H9 (cell line): ENCODE results near the gene FGF9. TPM values are rescaled to one million over a fixed set of nuclear protein-coding genes. Genes with fewer than 3 reads are reported as not detected.

Experiments used
- DNase-seq: peaks from one replicate; pipeline ENCODE4 v3.0.0-alpha.2; 2017
- H2AFZ ChIP-seq: one replicate; pipeline ENCODE4 v1.6.1; 2013; ENCODE audit warnings: mild to moderate bottlenecking, low read length, control low read depth, moderate library complexity
- H2AK5ac ChIP-seq: 2 replicates; pipeline ENCODE4 v1.6.1; 2013; ENCODE audit warnings: low read length, control low read depth, mixed read lengths; ENCODE audit not compliant: insufficient read length
- H2BK120ac ChIP-seq: one replicate; pipeline ENCODE4 v1.6.1; 2013; ENCODE audit warnings: low read depth, mild to moderate bottlenecking, low read length, control low read depth, inconsistent platforms; ENCODE audit not compliant: poor library complexity, severe bottlenecking
- H2BK12ac ChIP-seq: 2 replicates; pipeline ENCODE4 v1.6.1; 2013; ENCODE audit warnings: low read length, control low read depth, mixed read lengths, low read depth; ENCODE audit not compliant: insufficient read length
- H2BK15ac ChIP-seq: 2 replicates; pipeline ENCODE4 v1.6.1; 2013; ENCODE audit warnings: low read depth, low read length, control low read depth
- H2BK20ac ChIP-seq: one replicate; pipeline ENCODE4 v1.6.1; 2013; ENCODE audit warnings: low read depth, mild to moderate bottlenecking, low read length, control low read depth, inconsistent platforms; ENCODE audit not compliant: poor library complexity, severe bottlenecking
- H2BK5ac ChIP-seq: 2 replicates; pipeline ENCODE4 v1.6.1; 2013; ENCODE audit warnings: low read length, control low read depth, mixed read lengths; ENCODE audit not compliant: insufficient read length
- H3K14ac ChIP-seq: 2 replicates; pipeline ENCODE4 v1.6.1; 2013; ENCODE audit warnings: low read length, control low read depth; ENCODE audit not compliant: insufficient read depth
- H3K18ac ChIP-seq: 2 replicates; pipeline ENCODE4 v1.6.1; 2013; ENCODE audit warnings: low read depth, mild to moderate bottlenecking, mixed read lengths, low read length, control low read depth; ENCODE audit not compliant: insufficient read length
- H3K23ac ChIP-seq: 2 replicates; pipeline ENCODE4 v1.6.1; 2013; ENCODE audit warnings: low read length, control low read depth, mixed read lengths, low read depth; ENCODE audit not compliant: insufficient read length
- H3K23me2 ChIP-seq: 2 replicates; pipeline ENCODE4 v1.6.1; 2013; ENCODE audit warnings: low read depth, mild to moderate bottlenecking, mixed read lengths, low read length, control low read depth; ENCODE audit not compliant: insufficient read length, poor library complexity, severe bottlenecking
- H3K27ac ChIP-seq: 2 replicates; pipeline ENCODE4 v1.5.1; 2013; ENCODE audit warnings: low read length, control low read depth, mixed read lengths, low read depth; ENCODE audit not compliant: insufficient read length
- H3K27me3 ChIP-seq: 2 replicates; pipeline ENCODE4 v1.6.1; 2013; ENCODE audit warnings: low read length, control low read depth, inconsistent platforms; ENCODE audit not compliant: insufficient read depth
- H3K4ac ChIP-seq: 2 replicates; pipeline ENCODE4 v1.6.1; 2013; ENCODE audit warnings: low read depth, mild to moderate bottlenecking, control low read depth, inconsistent platforms, low read length, moderate library complexity
- H3K4me1 ChIP-seq: 2 replicates; pipeline ENCODE4 v1.6.1; 2013; ENCODE audit warnings: low read length, control low read depth, inconsistent platforms; ENCODE audit not compliant: insufficient read depth
- H3K4me2 ChIP-seq: 2 replicates; pipeline ENCODE4 v1.6.1; 2013; ENCODE audit warnings: low read length, control low read depth, mixed read lengths; ENCODE audit not compliant: insufficient read length, insufficient read depth
- H3K56ac ChIP-seq: 2 replicates; pipeline ENCODE4 v1.6.1; 2013; ENCODE audit warnings: low read depth, mild to moderate bottlenecking, mixed read lengths, low read length, control low read depth; ENCODE audit not compliant: insufficient read length
- H3K79me1 ChIP-seq: 2 replicates; pipeline ENCODE4 v1.6.1; 2013; ENCODE audit warnings: low read depth, mild to moderate bottlenecking, moderate library complexity, low read length, control low read depth, inconsistent platforms; ENCODE audit not compliant: insufficient read depth, poor library complexity, severe bottlenecking
- H3K79me2 ChIP-seq: 2 replicates; pipeline ENCODE4 v1.6.1; 2013; ENCODE audit warnings: low read length, control low read depth, inconsistent platforms; ENCODE audit not compliant: insufficient read depth
- H3K9ac ChIP-seq: 2 replicates; pipeline ENCODE4 v1.6.1; 2013; ENCODE audit warnings: low read length, control low read depth, mixed read lengths; ENCODE audit not compliant: insufficient read length; ENCODE audit errors: extremely low read depth
- H3K9me3 ChIP-seq: one replicate; pipeline ENCODE4 v1.6.1; 2013; ENCODE audit warnings: low read depth, low read length, inconsistent platforms; ENCODE audit not compliant: control insufficient read depth
- H3T11ph ChIP-seq: one replicate; pipeline ENCODE4 v1.6.1; 2013; ENCODE audit warnings: mild to moderate bottlenecking, low read length, control low read depth, inconsistent platforms
- H4K20me1 ChIP-seq: one replicate; pipeline ENCODE4 v1.6.1; 2013; ENCODE audit not compliant: control insufficient read depth, insufficient read length, insufficient read depth
- H4K5ac ChIP-seq: 2 replicates; pipeline ENCODE4 v1.6.1; 2013; ENCODE audit warnings: low read depth, mild to moderate bottlenecking, mixed read lengths, low read length, control low read depth; ENCODE audit not compliant: insufficient read length
- H4K8ac ChIP-seq: replicated peaks from 2 replicates; pipeline ENCODE4 v1.6.1; 2013; ENCODE audit warnings: low read length, control low read depth, mixed read lengths, low read depth; ENCODE audit not compliant: insufficient read length
- H4K91ac ChIP-seq: 2 replicates; pipeline ENCODE4 v1.6.1; 2013; ENCODE audit warnings: low read depth, mild to moderate bottlenecking, moderate library complexity, mixed read lengths, low read length, control low read depth; ENCODE audit not compliant: insufficient read length
- H3K27ac Mint-ChIP-seq, 3 experiments: 2 replicates in 2 of 3; 3 replicates in 1 of 3; pipeline ENCODE4 v1.8.0; 2020 to 2021; ENCODE audit warnings: mixed read lengths in 3 of 3, mild to moderate bottlenecking in 1 of 3, moderate library complexity in 1 of 3
- H3K27me3 Mint-ChIP-seq: 2 replicates; pipeline ENCODE4 v1.8.0; 2021; ENCODE audit warnings: low read depth, mild to moderate bottlenecking, moderate library complexity, mixed read lengths
- H3K36me3 Mint-ChIP-seq, 3 experiments: 2 replicates in 2 of 3; 3 replicates in 1 of 3; pipeline ENCODE4 v1.8.0; 2020 to 2021; ENCODE audit warnings: low read depth in 3 of 3, mixed read lengths in 3 of 3; ENCODE audit not compliant: insufficient read depth in 1 of 3
- H3K4me1 Mint-ChIP-seq, 2 experiments: 2 replicates each; pipeline ENCODE4 v1.8.0; 2020; ENCODE audit warnings: mixed read lengths in 2 of 2
- H3K4me3 Mint-ChIP-seq, 2 experiments: 2 replicates in 1 of 2; 3 replicates in 1 of 2; pipeline ENCODE4 v1.8.0; 2020 to 2021; ENCODE audit warnings: mild to moderate bottlenecking in 2 of 2, mixed read lengths in 2 of 2, moderate library complexity in 1 of 2
- H3K9me3 Mint-ChIP-seq, 2 experiments: 2 replicates in 1 of 2; 3 replicates in 1 of 2; pipeline ENCODE4 v1.8.0; 2020; ENCODE audit warnings: mild to moderate bottlenecking in 2 of 2, mixed read lengths in 2 of 2, moderate library complexity in 1 of 2
- CTCF ChIP-seq: fragments of 200-600 bp; sonication (generic); conservative IDR thresholded peaks from 3 replicates; pipeline ENCODE4 v1.8.0; 2021; ENCODE audit warnings: antibody characterized with exemption, mild to moderate bottlenecking
- WGBS: extraction: QIAGEN DNeasy Blood & Tissue Kit; methylation state at CpG from one replicate; pipeline ENCODE4 v1.1.7; 2013; ENCODE audit warnings: missing lambda C conversion rate, low lambda C conversion rate, mixed read lengths; ENCODE audit not compliant: insufficient read length; ENCODE audit errors: extremely low coverage; 5-methylcytosine and 5-hydroxymethylcytosine counted together
- total RNA-seq: library from RNA; stranded (reverse); gene quantifications from 2 replicates; pipeline ENCODE4 v1.2.1, GENCODE V29; 2021

The FGF9 gene
- total RNA-seq, 1 experiment from 2014 or later, result 0.22 TPM

DNA sequence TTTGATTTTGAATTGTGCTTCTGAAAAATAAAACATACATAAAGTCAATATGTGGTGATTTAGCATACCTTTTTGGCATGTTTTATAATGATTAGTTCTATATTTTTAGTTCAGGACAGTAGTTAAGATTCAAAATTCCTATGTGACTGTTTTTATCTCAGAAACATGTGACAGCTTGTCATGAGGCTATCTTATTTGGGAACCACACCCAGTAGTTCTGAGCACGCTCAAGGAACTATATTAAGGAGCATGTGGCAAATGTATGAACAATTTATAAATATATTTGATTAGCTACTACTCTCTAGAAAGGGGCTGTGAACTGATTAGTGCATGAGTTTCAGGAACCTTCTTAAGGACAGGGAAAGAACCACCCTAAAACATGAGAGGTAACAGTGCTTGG is 38.8 kb downstream of the FGF9 start:
- Histone ChIP-seq H3K4me1 (no peaks in the 10 kb centered on the region), H3T11ph (no peak overlapping the region), H4K8ac (no peak overlapping the region), H3K23me2 (no peaks in the 10 kb centered on the region), H2BK15ac (no peak overlapping the region; the same call in 1 of the 2 replicates), H4K91ac (no peak overlapping the region), H4K20me1 (no peaks in the 10 kb centered on the region), H3K9me3 (no peaks in the 10 kb centered on the region), H3K23ac (no peak overlapping the region), H2BK12ac (no peak overlapping the region), H3K27ac (no peak overlapping the region), H3K56ac (no peak overlapping the region), H3K4ac (no peak overlapping the region), H3K18ac (no peak overlapping the region), H3K4me2 (no peak overlapping the region), H2AFZ (no peak overlapping the region), H3K27me3 (no peaks in the 10 kb centered on the region), H2BK20ac (no peak overlapping the region), H3K79me1 (no peaks in the 10 kb centered on the region), H2AK5ac (no peak overlapping the region), H2BK5ac (no peak overlapping the region), H3K14ac (no peak overlapping the region), H2BK120ac (no peak overlapping the region), H4K5ac (no peak overlapping the region), H3K9ac (no peak overlapping the region), H3K79me2 (no peaks in the 10 kb centered on the region)
- peaks cover 12 to 15% of the 10 kb centered on the region in 2 experiments for H3K9me3 Mint-ChIP-seq
- H3K27me3 Mint-ChIP-seq, result no peaks in the 10 kb centered on the region
- H3K27ac Mint-ChIP-seq, result no peak overlapping the region
- no peak overlapping the region for H3K4me3 Mint-ChIP-seq
- no CpG with 5 or more reads among the region's 1 CpG for WGBS
- no peak for TF ChIP-seq CTCF
- H3K4me1 Mint-ChIP-seq, result peaks cover 0 to 3% of the 10 kb centered on the region in 2 experiments; a peak in 2 of 4 replicates
- peaks cover 5 to 10% (median 6%) of the 10 kb centered on the region in 3 experiments; a peak in 5 of 7 replicates for H3K36me3 Mint-ChIP-seq
- DNase-seq, result no peak
